A673 (cell line): ENCODE results near the gene AP4S1. TPM values are rescaled to one million over a fixed set of nuclear protein-coding genes. Genes with fewer than 3 reads are reported as not detected.

Source experiments
- BruUV-seq: library from RNA; stranded (reverse); fragments of 400-500 nt; replicated peaks from 2 replicates; lab custom pipeline; 2021; lab: Mats Ljungman, UMichigan
- CTCF ChIA-PET: fragments of 300-600 bp; sonication (Branson Sonifier 250); formaldehyde crosslinking; loops from one replicate; lab custom pipeline; 2022; ENCODE audit warnings: antibody characterized with exemption; lab: Charles Lee
- POLR2A ChIA-PET: fragments of 300-600 bp; sonication (Branson Sonifier 250); formaldehyde crosslinking; loops from one replicate; lab custom pipeline; 2022; ENCODE audit warnings: antibody characterized with exemption; ENCODE audit not compliant: low non-redundant PET; lab: Charles Lee
- DNase-seq: peaks from one replicate; pipeline ENCODE4 v3.0.0-alpha.2; 2015; ENCODE audit warnings: low spot score
- H3K27ac ChIP-seq: fragments of 200-600 bp; sonication (generic); 2 replicates; pipeline ENCODE4 v1.5.1; 2016; ENCODE audit warnings: mixed run types, low read depth, mild to moderate bottlenecking, mixed read lengths, antibody characterized with exemption, low read length; ENCODE audit not compliant: poor library complexity, severe bottlenecking
- H3K27me3 ChIP-seq: fragments of 200-600 bp; sonication (generic); replicated peaks from 2 replicates; pipeline ENCODE4 v1.6.1; 2017; ENCODE audit warnings: mixed run types, low read depth, mild to moderate bottlenecking, mixed read lengths, antibody characterized with exemption, low read length; ENCODE audit not compliant: insufficient read depth, poor library complexity
- H3K36me3 ChIP-seq: fragments of 200-600 bp; sonication (generic); 2 replicates; pipeline ENCODE4 v1.6.1; 2016; ENCODE audit warnings: mixed run types, mild to moderate bottlenecking, mixed read lengths, antibody characterized with exemption, low read length; ENCODE audit not compliant: insufficient read depth, poor library complexity, severe bottlenecking
- H3K4me1 ChIP-seq: fragments of 200-600 bp; sonication (generic); 2 replicates; pipeline ENCODE4 v1.6.1; 2017; ENCODE audit warnings: mixed run types, mild to moderate bottlenecking, mixed read lengths, antibody characterized with exemption, low read length; ENCODE audit not compliant: insufficient read depth, poor library complexity, severe bottlenecking
- H3K4me3 ChIP-seq: fragments of 200-600 bp; sonication (generic); 2 replicates; pipeline ENCODE4 v1.5.1; 2016; ENCODE audit warnings: low read depth, mixed run types, mild to moderate bottlenecking, mixed read lengths, low read length; ENCODE audit not compliant: poor library complexity, severe bottlenecking
- H3K9me3 ChIP-seq: fragments of 200-600 bp; sonication (generic); 2 replicates; pipeline ENCODE4 v1.6.1; 2016; ENCODE audit warnings: mixed run types, low read depth, mild to moderate bottlenecking, mixed read lengths, antibody characterized with exemption, low read length; ENCODE audit not compliant: poor library complexity, severe bottlenecking
- EZH2 ChIP-seq: fragments of 200-600 bp; sonication (generic); IDR thresholded peaks from 2 replicates; pipeline ENCODE4 v1.6.1; 2017; ENCODE audit warnings: borderline replicate concordance, low read depth, mild to moderate bottlenecking, mixed read lengths, antibody characterized with exemption, low read length; ENCODE audit not compliant: poor library complexity, severe bottlenecking
- intact Hi-C: fragments of 100-400 bp; cut with micrococcal nuclease; formaldehyde crosslinking; loops from one replicate; pipeline ENCODE4 v1.10.0; 2022; ENCODE audit not compliant: unreplicated experiment
- total RNA-seq: library from RNA; stranded (reverse); gene quantifications from 2 replicates; pipeline ENCODE4 v1.2.3, GENCODE V29; 2021
- TF ChIP-seq, protein P1 (sequence below): fragments of 300-800, 200-600 bp; sonication (generic); conservative IDR thresholded peaks from 2 replicates; pipeline ENCODE4 v1.5.1; 2017; ENCODE audit warnings: low read depth, mild to moderate bottlenecking, antibody characterized with exemption, low read length, moderate library complexity, mixed read lengths

AP4S1 gene
- total RNA-seq, 1 experiment from 2014 or later = 8.6 TPM

DNA sequence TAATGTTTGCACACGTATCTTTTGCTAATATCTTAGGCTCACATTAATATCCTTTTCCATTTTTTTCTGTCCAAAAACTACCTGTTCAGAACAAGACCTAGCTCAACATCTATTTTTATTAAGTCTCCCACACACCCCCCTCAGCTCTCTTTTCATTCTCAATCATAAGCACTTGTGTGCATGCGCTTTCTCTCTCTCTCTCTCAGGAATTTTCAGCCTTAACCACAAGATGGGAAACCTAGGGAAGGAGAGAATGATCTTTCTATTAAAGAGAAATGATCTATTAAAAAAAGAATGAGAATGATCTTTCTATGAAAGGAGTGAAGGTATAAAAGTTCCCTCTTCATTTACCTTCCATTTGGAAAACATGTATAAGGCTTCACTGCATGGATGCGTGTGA is 39.7 kb upstream of the AP4S1 start:
- no peaks in the 10 kb centered on the region for H3K9me3 ChIP-seq
- no peaks in the 10 kb centered on the region for H3K27me3 ChIP-seq
- TF ChIP-seq, protein P1, sequence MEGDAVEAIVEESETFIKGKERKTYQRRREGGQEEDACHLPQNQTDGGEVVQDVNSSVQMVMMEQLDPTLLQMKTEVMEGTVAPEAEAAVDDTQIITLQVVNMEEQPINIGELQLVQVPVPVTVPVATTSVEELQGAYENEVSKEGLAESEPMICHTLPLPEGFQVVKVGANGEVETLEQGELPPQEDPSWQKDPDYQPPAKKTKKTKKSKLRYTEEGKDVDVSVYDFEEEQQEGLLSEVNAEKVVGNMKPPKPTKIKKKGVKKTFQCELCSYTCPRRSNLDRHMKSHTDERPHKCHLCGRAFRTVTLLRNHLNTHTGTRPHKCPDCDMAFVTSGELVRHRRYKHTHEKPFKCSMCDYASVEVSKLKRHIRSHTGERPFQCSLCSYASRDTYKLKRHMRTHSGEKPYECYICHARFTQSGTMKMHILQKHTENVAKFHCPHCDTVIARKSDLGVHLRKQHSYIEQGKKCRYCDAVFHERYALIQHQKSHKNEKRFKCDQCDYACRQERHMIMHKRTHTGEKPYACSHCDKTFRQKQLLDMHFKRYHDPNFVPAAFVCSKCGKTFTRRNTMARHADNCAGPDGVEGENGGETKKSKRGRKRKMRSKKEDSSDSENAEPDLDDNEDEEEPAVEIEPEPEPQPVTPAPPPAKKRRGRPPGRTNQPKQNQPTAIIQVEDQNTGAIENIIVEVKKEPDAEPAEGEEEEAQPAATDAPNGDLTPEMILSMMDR = no peak
- TF ChIP-seq EZH2 = no peak
- DNase-seq = no peak
- peaks cover 12% of the 10 kb centered on the region for H3K4me1 ChIP-seq
- intact Hi-C loops = no loop called here
- no peaks in the 10 kb centered on the region for H3K36me3 ChIP-seq
- ChIA-PET POLR2A (interaction anchor here (0.6 kb wide), 1 partner anchor 10 kb away, joined by 12 read pairs; no protein-coding TSS in a partner anchor), CTCF (no interaction called here)
- no TSS peak for BruUV-seq
- H3K27ac ChIP-seq = no peak overlapping the region
- H3K4me3 ChIP-seq = no peak overlapping the region

DNA sequence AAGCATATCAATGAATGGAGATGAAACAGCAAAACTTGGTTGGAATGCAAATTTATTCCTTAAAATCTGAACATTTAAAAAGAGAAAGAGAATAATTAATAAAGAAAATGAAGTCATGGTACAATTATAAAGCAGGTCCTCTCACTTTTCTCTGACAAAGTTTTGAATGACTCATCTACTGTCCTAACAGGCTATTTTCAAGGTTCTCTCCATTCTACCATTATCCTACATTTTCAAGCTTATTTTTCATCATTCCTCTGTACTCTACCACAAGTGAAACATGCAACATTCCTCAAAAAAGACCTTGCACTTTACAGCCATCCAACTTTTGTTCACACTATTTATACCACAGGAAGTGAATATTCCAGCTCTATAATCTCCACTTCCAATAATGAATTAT is 36.9 kb upstream of the AP4S1 start:
- Histone ChIP-seq H3K36me3 (no peaks in the 10 kb centered on the region), H3K27me3 (no peaks in the 10 kb centered on the region), H3K27ac (no peak overlapping the region), H3K9me3 (no peaks in the 10 kb centered on the region), H3K4me1 (peaks cover 17% of the 10 kb centered on the region), H3K4me3 (no peak overlapping the region)
- POLR2A ChIA-PET = interaction anchor here (0.7 kb wide), 1 partner anchor 89 kb away, joined by 3 read pairs; no protein-coding TSS in a partner anchor
- CTCF ChIA-PET = no interaction called here
- no peak for TF ChIP-seq EZH2
- TF ChIP-seq, protein P1 = no peak
- BruUV-seq = no TSS peak
- intact Hi-C loops = no loop called here
- no peak for DNase-seq

DNA sequence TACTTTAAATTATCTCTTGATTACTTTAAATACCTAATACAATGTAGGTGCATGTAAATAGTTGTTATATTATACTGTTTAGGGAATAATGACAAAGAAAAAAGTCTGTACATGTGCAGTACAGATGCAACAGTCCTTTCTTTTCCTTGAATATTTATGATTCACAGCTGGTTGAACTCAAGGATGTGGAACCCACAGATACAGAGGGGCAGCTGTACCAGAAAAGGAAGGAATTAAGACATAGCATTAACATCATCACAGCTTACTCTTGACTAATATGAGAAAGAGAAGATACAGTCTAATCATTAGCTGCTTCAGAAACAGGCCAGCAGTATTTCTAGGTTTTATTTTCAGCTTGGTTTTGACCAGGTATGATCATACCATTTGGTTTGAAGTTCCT is 34.7 kb upstream of the AP4S1 start:
- H3K9me3 ChIP-seq = no peaks in the 10 kb centered on the region
- no peaks in the 10 kb centered on the region for H3K27me3 ChIP-seq
- intact Hi-C loops = no loop called here
- H3K36me3 ChIP-seq = no peaks in the 10 kb centered on the region
- CTCF ChIA-PET = no interaction called here
- POLR2A ChIA-PET = no interaction called here
- no TSS peak for BruUV-seq
- peaks cover 30% of the 10 kb centered on the region for H3K4me1 ChIP-seq
- TF ChIP-seq, protein P1 = no peak
- TF ChIP-seq EZH2 = no peak
- no peak overlapping the region for H3K4me3 ChIP-seq
- no peak overlapping the region for H3K27ac ChIP-seq
- no peak for DNase-seq
